ENCODE results near the gene CREBRF. TPM values are rescaled to one million over a fixed set of nuclear protein-coding genes. Genes with fewer than 3 reads are reported as not detected.

CREBRF gene
- total RNA-seq, 2 donors from 2014 or later = 12.2 to 12.7 TPM

- no peaks in the 10 kb centered on the region for H3K27me3 Mint-ChIP-seq (ENCODE audit: insufficient read depth)
- H3K27ac Mint-ChIP-seq = no peak overlapping the region
- H3K36me3 ChIP-seq (ENCODE audit: control insufficient read depth, insufficient read depth, low read length) = no peaks in the 10 kb centered on the region
- no peaks in the 10 kb centered on the region for H3K9me3 ChIP-seq (ENCODE audit: control insufficient read depth, low read length)
- WGBS, 2 experiments (ENCODE audit: insufficient coverage in 1 of 2, insufficient read length in 1 of 2) = 94 to 96% methylated on average over 3 to 4 of the region's 4 CpGs
- H3K9ac ChIP-seq (ENCODE audit: extremely low read depth, low read length, poor library complexity, severe bottlenecking) = no peak overlapping the region
- no peak for TF ChIP-seq CTCF (conservative IDR thresholded peaks at IDR 0.05)
- H3K4me1 ChIP-seq (ENCODE audit: control insufficient read depth, insufficient read depth, low read length) = no peaks in the 10 kb centered on the region
- no peak for DNase-seq
- no peaks in the 10 kb centered on the region for H3K9me3 Mint-ChIP-seq
- no peak overlapping the region for H3K4me3 ChIP-seq (ENCODE audit: low read length)
- no peak overlapping the region for H3K27ac ChIP-seq (ENCODE audit: low read depth, low read length)
- no peaks in the 10 kb centered on the region for H3K4me1 Mint-ChIP-seq
- H3K36me3 Mint-ChIP-seq (ENCODE audit: low read depth) = peaks cover 15% of the 10 kb centered on the region
- H3K27me3 ChIP-seq (ENCODE audit: control insufficient read depth, insufficient read depth, low read length, poor library complexity, severe bottlenecking) = no peaks in the 10 kb centered on the region
- no peak overlapping the region for H3K4me3 Mint-ChIP-seq
Observed at GRCh38 chr5:173062141-173062540, 6.0 kb downstream of the CREBRF start.

- H3K4me3 Mint-ChIP-seq = no peak overlapping the region
- H3K9ac ChIP-seq (ENCODE audit: extremely low read depth, low read length, poor library complexity, severe bottlenecking) = no peak overlapping the region
- no peak overlapping the region for H3K4me3 ChIP-seq (ENCODE audit: low read length)
- no peak overlapping the region for H3K27ac Mint-ChIP-seq
- H3K9me3 ChIP-seq (ENCODE audit: control insufficient read depth, low read length) = no peaks in the 10 kb centered on the region
- H3K27ac ChIP-seq (ENCODE audit: low read depth, low read length) = no peak overlapping the region
- no peaks in the 10 kb centered on the region for H3K27me3 ChIP-seq (ENCODE audit: control insufficient read depth, insufficient read depth, low read length, poor library complexity, severe bottlenecking)
- no peaks in the 10 kb centered on the region for H3K9me3 Mint-ChIP-seq
- no peaks in the 10 kb centered on the region for H3K27me3 Mint-ChIP-seq (ENCODE audit: insufficient read depth)
- peaks cover 16% of the 10 kb centered on the region for H3K36me3 Mint-ChIP-seq (ENCODE audit: low read depth)
- H3K4me1 ChIP-seq (ENCODE audit: control insufficient read depth, insufficient read depth, low read length) = no peaks in the 10 kb centered on the region
- H3K36me3 ChIP-seq (ENCODE audit: control insufficient read depth, insufficient read depth, low read length) = no peaks in the 10 kb centered on the region
- TF ChIP-seq CTCF (conservative IDR thresholded peaks at IDR 0.05) = no peak
- no peak for DNase-seq
- no peaks in the 10 kb centered on the region for H3K4me1 Mint-ChIP-seq
Observed at GRCh38 chr5:173065155-173065554, 9.0 kb downstream of the CREBRF start.

- no peaks in the 10 kb centered on the region for H3K4me1 ChIP-seq (ENCODE audit: control insufficient read depth, insufficient read depth, low read length)
- Mint-ChIP-seq H3K36me3 (ENCODE audit: low read depth) (peaks cover 8% of the 10 kb centered on the region), H3K4me3 (no peak overlapping the region), H3K27me3 (ENCODE audit: insufficient read depth) (no peaks in the 10 kb centered on the region), H3K27ac (no peak overlapping the region), H3K4me1 (no peaks in the 10 kb centered on the region), H3K9me3 (no peaks in the 10 kb centered on the region)
- DNase-seq = no peak
- no peak overlapping the region for H3K27ac ChIP-seq (ENCODE audit: low read depth, low read length)
- H3K36me3 ChIP-seq (ENCODE audit: control insufficient read depth, insufficient read depth, low read length) = no peaks in the 10 kb centered on the region
- H3K9ac ChIP-seq (ENCODE audit: extremely low read depth, low read length, poor library complexity, severe bottlenecking) = no peak overlapping the region
- no peaks in the 10 kb centered on the region for H3K27me3 ChIP-seq (ENCODE audit: control insufficient read depth, insufficient read depth, low read length, poor library complexity, severe bottlenecking)
- TF ChIP-seq CTCF (conservative IDR thresholded peaks at IDR 0.05) = no peak
- H3K4me3 ChIP-seq (ENCODE audit: low read length) = no peak overlapping the region
- WGBS, 2 experiments (ENCODE audit: insufficient coverage in 1 of 2, insufficient read length in 1 of 2) = 89 to 94% methylated on average over 7 of the region's 7 CpGs
- H3K9me3 ChIP-seq (ENCODE audit: control insufficient read depth, low read length) = no peaks in the 10 kb centered on the region
Observed at GRCh38 chr5:173069671-173070070, 13.5 kb downstream of the CREBRF start.

Data from endodermal cell (in vitro differentiated cells).